ENCODE results near the gene SMOC1. TPM values are rescaled to one million over a fixed set of nuclear protein-coding genes. Genes with fewer than 3 reads are reported as not detected.

SMOC1 gene
- total RNA-seq, 1 experiment from 2014 or later = not detected

DNA sequence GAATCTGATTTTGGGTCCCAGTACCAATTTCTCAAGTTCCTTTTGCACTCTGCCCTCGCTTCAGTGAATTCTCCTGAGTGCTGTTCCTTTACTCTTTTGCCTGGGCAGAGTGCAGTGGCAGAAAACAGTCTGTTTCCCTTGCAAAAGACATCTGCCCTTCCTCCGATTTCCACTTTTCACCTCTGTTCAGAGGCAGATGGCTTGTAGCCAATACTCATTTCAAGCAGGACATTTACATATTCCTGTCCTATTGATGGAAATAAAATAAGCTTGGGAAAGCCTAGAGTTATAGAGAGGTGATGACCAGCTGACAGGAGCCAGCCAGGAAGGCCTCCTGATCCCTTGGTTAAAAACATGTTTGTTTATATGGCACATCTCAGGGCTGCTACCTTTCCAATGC is 198.5 kb downstream of the SMOC1 start:
- no peak for DNase-seq
- H3K4me1 ChIP-seq (replicated peaks; ENCODE audit: insufficient read depth) = no peaks in the 10 kb centered on the region
- H3K27me3 ChIP-seq (ENCODE audit: insufficient read depth, low read depth) = peaks cover 29% of the 10 kb centered on the region
- POLR2A ChIA-PET (ENCODE audit: unreplicated experiment) = no interaction called here
- CTCF ChIA-PET = no interaction called here
- H3F3A ChIP-seq (ENCODE audit: insufficient read depth, low read depth) = no peaks in the 10 kb centered on the region
- no peaks in the 10 kb centered on the region for H3K9me2 ChIP-seq (ENCODE audit: insufficient read depth)
- no peaks in the 10 kb centered on the region for H3K79me2 ChIP-seq (ENCODE audit: low read depth)
- H2AFZ ChIP-seq = no peak overlapping the region
- H4K20me1 ChIP-seq (ENCODE audit: insufficient read depth) = no peaks in the 10 kb centered on the region
- H3K4me3 ChIP-seq = no peak overlapping the region
- H3K9me3 ChIP-seq (ENCODE audit: insufficient read depth, low read depth) = no peaks in the 10 kb centered on the region
- intact Hi-C loops (cut with micrococcal nuclease; ENCODE audit: unreplicated experiment) = no loop called here
- TF ChIP-seq, protein P1, sequence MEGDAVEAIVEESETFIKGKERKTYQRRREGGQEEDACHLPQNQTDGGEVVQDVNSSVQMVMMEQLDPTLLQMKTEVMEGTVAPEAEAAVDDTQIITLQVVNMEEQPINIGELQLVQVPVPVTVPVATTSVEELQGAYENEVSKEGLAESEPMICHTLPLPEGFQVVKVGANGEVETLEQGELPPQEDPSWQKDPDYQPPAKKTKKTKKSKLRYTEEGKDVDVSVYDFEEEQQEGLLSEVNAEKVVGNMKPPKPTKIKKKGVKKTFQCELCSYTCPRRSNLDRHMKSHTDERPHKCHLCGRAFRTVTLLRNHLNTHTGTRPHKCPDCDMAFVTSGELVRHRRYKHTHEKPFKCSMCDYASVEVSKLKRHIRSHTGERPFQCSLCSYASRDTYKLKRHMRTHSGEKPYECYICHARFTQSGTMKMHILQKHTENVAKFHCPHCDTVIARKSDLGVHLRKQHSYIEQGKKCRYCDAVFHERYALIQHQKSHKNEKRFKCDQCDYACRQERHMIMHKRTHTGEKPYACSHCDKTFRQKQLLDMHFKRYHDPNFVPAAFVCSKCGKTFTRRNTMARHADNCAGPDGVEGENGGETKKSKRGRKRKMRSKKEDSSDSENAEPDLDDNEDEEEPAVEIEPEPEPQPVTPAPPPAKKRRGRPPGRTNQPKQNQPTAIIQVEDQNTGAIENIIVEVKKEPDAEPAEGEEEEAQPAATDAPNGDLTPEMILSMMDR (conservative IDR thresholded peaks at IDR 0.05) = no peak
- no peak for TF ChIP-seq EZH2 (IDR thresholded peaks at IDR 0.05; ENCODE audit: low read depth)
- no peaks in the 10 kb centered on the region for H3K36me3 ChIP-seq (ENCODE audit: low read depth)
- no TSS peak for BruUV-seq (replicated peaks)
- H3K4me2 ChIP-seq = no peak overlapping the region
- H3K27ac ChIP-seq = no peak overlapping the region

DNA sequence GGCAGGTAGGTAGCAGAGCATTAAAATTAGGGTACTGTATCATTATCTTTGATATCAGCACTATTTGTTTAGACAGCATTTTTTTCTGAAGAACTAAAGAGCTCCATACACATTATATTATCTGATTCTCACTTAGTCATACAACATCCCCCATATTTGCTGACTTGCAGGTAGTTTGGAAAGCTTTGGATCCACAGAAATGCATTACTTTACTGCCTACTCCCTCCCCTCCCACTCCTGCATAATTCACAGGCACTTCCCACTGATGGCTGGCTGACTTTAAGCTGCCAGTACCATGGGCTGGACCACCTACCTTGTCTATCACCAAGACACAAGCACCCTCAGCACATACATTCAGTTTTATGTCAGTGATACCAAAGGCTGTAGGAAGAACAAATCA is 199.1 kb downstream of the SMOC1 start:
- Histone ChIP-seq H3K27ac (no peak overlapping the region), H3F3A (ENCODE audit: insufficient read depth, low read depth) (no peaks in the 10 kb centered on the region), H3K9me2 (ENCODE audit: insufficient read depth) (no peaks in the 10 kb centered on the region), H3K27me3 (ENCODE audit: insufficient read depth, low read depth) (peaks cover 29% of the 10 kb centered on the region), H2AFZ (no peak overlapping the region), H3K79me2 (ENCODE audit: low read depth) (no peaks in the 10 kb centered on the region), H3K4me2 (no peak overlapping the region), H3K36me3 (ENCODE audit: low read depth) (no peaks in the 10 kb centered on the region), H4K20me1 (ENCODE audit: insufficient read depth) (no peaks in the 10 kb centered on the region), H3K9me3 (ENCODE audit: insufficient read depth, low read depth) (no peaks in the 10 kb centered on the region), H3K4me3 (no peak overlapping the region), H3K4me1 (replicated peaks; ENCODE audit: insufficient read depth) (no peaks in the 10 kb centered on the region)
- TF ChIP-seq EZH2 (IDR thresholded peaks at IDR 0.05; ENCODE audit: low read depth) = no peak
- TF ChIP-seq, protein P1 (conservative IDR thresholded peaks at IDR 0.05) = no peak
- intact Hi-C loops (cut with micrococcal nuclease; ENCODE audit: unreplicated experiment) = no loop called here
- no peak for DNase-seq
- ChIA-PET CTCF (no interaction called here), POLR2A (ENCODE audit: unreplicated experiment) (no interaction called here)
- no TSS peak for BruUV-seq (replicated peaks)

DNA sequence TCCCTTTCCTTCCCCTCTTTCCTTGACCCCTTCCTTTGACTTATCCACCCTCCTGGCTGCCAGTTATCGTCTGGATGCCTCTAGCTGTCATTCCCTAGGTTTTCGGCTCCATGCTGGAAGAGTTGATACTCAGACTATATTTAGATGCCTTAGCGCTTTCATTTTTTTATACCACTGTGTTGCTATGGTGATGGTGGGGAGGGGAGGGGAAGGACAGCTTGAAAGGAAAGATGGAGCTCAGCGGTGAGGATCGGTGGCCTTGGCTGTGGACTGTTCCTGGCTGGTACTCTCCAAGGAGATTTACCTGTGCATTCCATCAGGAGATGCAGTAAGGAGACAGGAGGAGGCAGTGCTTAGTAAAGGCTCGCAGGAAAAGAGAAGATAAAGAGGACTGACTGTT is 200.9 kb downstream of the SMOC1 start:
- no peaks in the 10 kb centered on the region for H3K4me1 ChIP-seq (replicated peaks; ENCODE audit: insufficient read depth)
- BruUV-seq (replicated peaks) = no TSS peak
- POLR2A ChIA-PET (ENCODE audit: unreplicated experiment) = no interaction called here

More for the DNA sequence above, 200.9 kb downstream of the SMOC1 start:
- TF ChIP-seq EZH2 (IDR thresholded peaks at IDR 0.05; ENCODE audit: low read depth) = no peak
- no peaks in the 10 kb centered on the region for H3K36me3 ChIP-seq (ENCODE audit: low read depth)
- H3K27me3 ChIP-seq (ENCODE audit: insufficient read depth, low read depth) = peaks cover 43% of the 10 kb centered on the region
- no peaks in the 10 kb centered on the region for H3K9me3 ChIP-seq (ENCODE audit: insufficient read depth, low read depth)
- no peaks in the 10 kb centered on the region for H3K79me2 ChIP-seq (ENCODE audit: low read depth)
- CTCF ChIA-PET = no interaction called here
- no peaks in the 10 kb centered on the region for H3K9me2 ChIP-seq (ENCODE audit: insufficient read depth)
- no peak overlapping the region for H3K27ac ChIP-seq
- no peak for DNase-seq
- no peak overlapping the region for H3K4me2 ChIP-seq
- H3F3A ChIP-seq (ENCODE audit: insufficient read depth, low read depth) = no peaks in the 10 kb centered on the region
- intact Hi-C loops (cut with micrococcal nuclease; ENCODE audit: unreplicated experiment) = loop anchor here (10.0 kb wide), 1 partner anchor 895 kb away; no protein-coding TSS in a partner anchor
- no peak overlapping the region for H2AFZ ChIP-seq
- no peak overlapping the region for H3K4me3 ChIP-seq
- no peaks in the 10 kb centered on the region for H4K20me1 ChIP-seq (ENCODE audit: insufficient read depth)

Other genes starting within 250 kb of the SMOC1 start
- gene SRSF5, start 112.3 kb upstream of the SMOC1 start, total RNA-seq (2021) = 385 and 395 TPM in 2 replicates
- not detected in 2 replicates for gene SLC10A1, start 82.2 kb upstream of the SMOC1 start, total RNA-seq (2021)